Upper lobe of left lung (tissue), 4 donors: ENCODE measurements around the gene MAP10.

Experiments used
- POLR2A ChIP-seq, 4 donors: fragments of 450-650 bp; IDR thresholded peaks; one replicate each; pipeline ENCODE4 v1.5.1; 2016 to 2017; ENCODE audit warnings: antibody characterized with exemption in 4 of 4, mild to moderate bottlenecking in 2 of 4
- POLR2AphosphoS5 ChIP-seq, 2 donors: sonication (generic); formaldehyde crosslinking; IDR thresholded peaks; one replicate each; pipeline ENCODE4 v1.5.1; 2017; ENCODE audit warnings: antibody characterized with exemption in 2 of 2
- TF ChIP-seq, protein P1 (sequence below), 6 experiments: fragments of 450-650 bp in 4 of 6; fragments of 200-600 bp in 2 of 6; sonication (generic) in 2 of 6; IDR thresholded peaks; one replicate each; pipeline ENCODE4 v1.5.1; 2016 to 2019; ENCODE audit warnings: antibody characterized with exemption in 6 of 6

- TF ChIP-seq, protein P1, sequence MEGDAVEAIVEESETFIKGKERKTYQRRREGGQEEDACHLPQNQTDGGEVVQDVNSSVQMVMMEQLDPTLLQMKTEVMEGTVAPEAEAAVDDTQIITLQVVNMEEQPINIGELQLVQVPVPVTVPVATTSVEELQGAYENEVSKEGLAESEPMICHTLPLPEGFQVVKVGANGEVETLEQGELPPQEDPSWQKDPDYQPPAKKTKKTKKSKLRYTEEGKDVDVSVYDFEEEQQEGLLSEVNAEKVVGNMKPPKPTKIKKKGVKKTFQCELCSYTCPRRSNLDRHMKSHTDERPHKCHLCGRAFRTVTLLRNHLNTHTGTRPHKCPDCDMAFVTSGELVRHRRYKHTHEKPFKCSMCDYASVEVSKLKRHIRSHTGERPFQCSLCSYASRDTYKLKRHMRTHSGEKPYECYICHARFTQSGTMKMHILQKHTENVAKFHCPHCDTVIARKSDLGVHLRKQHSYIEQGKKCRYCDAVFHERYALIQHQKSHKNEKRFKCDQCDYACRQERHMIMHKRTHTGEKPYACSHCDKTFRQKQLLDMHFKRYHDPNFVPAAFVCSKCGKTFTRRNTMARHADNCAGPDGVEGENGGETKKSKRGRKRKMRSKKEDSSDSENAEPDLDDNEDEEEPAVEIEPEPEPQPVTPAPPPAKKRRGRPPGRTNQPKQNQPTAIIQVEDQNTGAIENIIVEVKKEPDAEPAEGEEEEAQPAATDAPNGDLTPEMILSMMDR (IDR thresholded peaks at IDR 0.05), result no peak
- TF ChIP-seq POLR2AphosphoS5 (IDR thresholded peaks at IDR 0.05), result no peak
- TF ChIP-seq POLR2A (IDR thresholded peaks at IDR 0.05), result no peak
These were observed 17.3 kb downstream of the MAP10 start for GRCh38 chr1:232822530-232822929.
